OCI-LY3 (cell line): ENCODE data around the gene GNAZ.

ENCODE experiments used
- EZH2phosphoT487 ChIP-seq: fragments of 200-600 bp; shearing (Covaris generic); IDR thresholded peaks from 2 replicates; pipeline ENCODE4 v1.6.1; 2018; ENCODE audit warnings: antibody characterized with exemption, mixed run types, low read depth
- TF ChIP-seq, protein P1 (sequence below): fragments of 200-600, 300-600 bp; sonication (generic); IDR thresholded peaks from 2 replicates; pipeline ENCODE4 v1.5.1; 2014; ENCODE audit warnings: antibody characterized with exemption, low read length, low read depth

DNA sequence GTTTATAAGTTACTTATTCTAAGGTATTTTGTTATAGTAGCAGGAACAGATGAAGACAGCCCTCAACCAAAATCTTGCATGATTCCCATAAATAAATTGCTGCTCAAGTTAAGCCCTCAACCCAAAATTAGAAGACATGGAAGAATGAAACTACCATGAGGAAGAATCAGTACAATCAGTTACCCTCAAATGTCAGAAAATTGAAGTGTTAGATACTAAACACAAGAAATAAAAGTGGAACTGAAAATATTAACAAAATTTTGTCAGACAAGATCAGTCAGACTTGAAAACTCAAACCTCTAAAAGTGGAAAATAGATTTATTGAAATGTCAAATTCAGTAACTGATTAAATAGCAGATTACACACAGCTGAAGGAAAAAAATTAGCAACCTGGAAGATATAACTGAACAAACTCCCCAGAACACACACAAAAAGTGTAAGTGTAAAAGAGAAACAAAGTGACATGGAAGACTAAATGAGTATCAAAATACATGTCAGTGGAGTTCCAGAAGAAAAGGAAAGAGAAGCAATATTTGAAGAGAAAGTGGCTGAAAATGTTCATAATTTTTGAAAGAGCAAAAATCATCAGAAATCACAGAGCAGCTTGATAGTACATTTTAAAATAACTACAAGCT is 49.5 kb upstream of the GNAZ start:
- TF ChIP-seq, protein P1, sequence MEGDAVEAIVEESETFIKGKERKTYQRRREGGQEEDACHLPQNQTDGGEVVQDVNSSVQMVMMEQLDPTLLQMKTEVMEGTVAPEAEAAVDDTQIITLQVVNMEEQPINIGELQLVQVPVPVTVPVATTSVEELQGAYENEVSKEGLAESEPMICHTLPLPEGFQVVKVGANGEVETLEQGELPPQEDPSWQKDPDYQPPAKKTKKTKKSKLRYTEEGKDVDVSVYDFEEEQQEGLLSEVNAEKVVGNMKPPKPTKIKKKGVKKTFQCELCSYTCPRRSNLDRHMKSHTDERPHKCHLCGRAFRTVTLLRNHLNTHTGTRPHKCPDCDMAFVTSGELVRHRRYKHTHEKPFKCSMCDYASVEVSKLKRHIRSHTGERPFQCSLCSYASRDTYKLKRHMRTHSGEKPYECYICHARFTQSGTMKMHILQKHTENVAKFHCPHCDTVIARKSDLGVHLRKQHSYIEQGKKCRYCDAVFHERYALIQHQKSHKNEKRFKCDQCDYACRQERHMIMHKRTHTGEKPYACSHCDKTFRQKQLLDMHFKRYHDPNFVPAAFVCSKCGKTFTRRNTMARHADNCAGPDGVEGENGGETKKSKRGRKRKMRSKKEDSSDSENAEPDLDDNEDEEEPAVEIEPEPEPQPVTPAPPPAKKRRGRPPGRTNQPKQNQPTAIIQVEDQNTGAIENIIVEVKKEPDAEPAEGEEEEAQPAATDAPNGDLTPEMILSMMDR = no peak
- no peak for TF ChIP-seq EZH2phosphoT487
